HepG2 (cell line): ENCODE data around the gene MYO16. TPM values are rescaled to one million over a fixed set of nuclear protein-coding genes. Genes with fewer than 3 reads are reported as not detected.

Experiments
- ATAC-seq: fragments of 200-7000 bp; cut with Tn5 transposase; 3 replicates; pipeline ENCODE4 v1.9.1; 2020; ENCODE audit warnings: mild to moderate bottlenecking, moderate library complexity
- BruUV-seq: library from RNA; stranded (reverse); fragments of 400-500 nt; replicated peaks from 2 replicates; lab custom pipeline; 2021; lab: Mats Ljungman, UMichigan
- CTCF ChIA-PET: fragments of 300-600 bp; formaldehyde crosslinking; extraction: SDS; loops from one replicate; lab custom pipeline; 2021; ENCODE audit warnings: low total read pairs, inconsistent platforms, low intra/inter-chr PET ratio; lab: Yijun Ruan, JAX
- POLR2A ChIA-PET: fragments of 350-600 bp; sonication (Branson Sonifier 250); formaldehyde crosslinking; loops from one replicate; lab custom pipeline; 2020; ENCODE audit warnings: antibody characterized with exemption, inconsistent platforms; lab: Yijun Ruan, JAX
- DNase-seq: peaks from one replicate; pipeline ENCODE4 v3.0.0-alpha.2; 2015; ENCODE audit warnings: low spot score
- FAIRE-seq: peaks from 3 replicates; lab custom pipeline; 2011; peaks lifted over from hg19 to GRCh38; lab: Jason Lieb, UNC
- H2AFZ ChIP-seq: one replicate; pipeline ENCODE4 v1.6.1; 2011; ENCODE audit warnings: low read length, inconsistent platforms
- H3K27ac ChIP-seq: fragments of 300-600 bp; 3 replicates; pipeline ENCODE4 v1.8.0; 2011; ENCODE audit warnings: mixed run types, mild to moderate bottlenecking, mixed read lengths, low read length, inconsistent platforms; ENCODE audit not compliant: insufficient read depth; ENCODE audit errors: extremely low read length
- H3K27me3 ChIP-seq, 2 experiments: fragments of 200-600 bp in 1 of 2; 2 replicates in 1 of 2; 3 replicates in 1 of 2; pipeline versions ENCODE4 v1.6.0 to v1.8.0; 2011; ENCODE audit warnings: low read length in 2 of 2, mild to moderate bottlenecking in 2 of 2, moderate library complexity in 2 of 2, inconsistent platforms in 1 of 2; ENCODE audit not compliant: insufficient read depth in 2 of 2, control insufficient read depth in 1 of 2
- H3K36me3 ChIP-seq, 2 experiments: fragments of 200-600 bp in 1 of 2; replicated peaks in 1 of 2; 2 replicates in 1 of 2; 3 replicates in 1 of 2; pipeline versions ENCODE4 v1.5.1 to v1.8.0; 2011; ENCODE audit warnings: low read length in 2 of 2, inconsistent platforms in 1 of 2; ENCODE audit not compliant: insufficient read depth in 2 of 2, control insufficient read depth in 1 of 2
- H3K4me1 ChIP-seq: 2 replicates; pipeline ENCODE4 v1.5.1; 2012; ENCODE audit warnings: low read length, inconsistent platforms; ENCODE audit not compliant: insufficient read depth
- H3K4me2 ChIP-seq: 2 replicates; pipeline ENCODE4 v1.6.0; 2011; ENCODE audit warnings: low read depth, low read length, inconsistent platforms
- H3K4me3 ChIP-seq, 3 experiments: fragments of 200-600 bp in 1 of 3; sonication (generic), shearing (Covaris generic) in 1 of 3; replicated peaks in 1 of 3; 2 replicates each; pipeline ENCODE4 v1.5.1; 2011 to 2016; ENCODE audit warnings: low read length in 3 of 3, inconsistent platforms in 2 of 3, low read depth in 2 of 3, mild to moderate bottlenecking in 2 of 3, control low read depth in 1 of 3, mixed read lengths in 1 of 3; ENCODE audit not compliant: insufficient read depth in 1 of 3
- H3K79me2 ChIP-seq: one replicate; pipeline ENCODE4 v1.6.1; 2011; ENCODE audit warnings: low read length, inconsistent platforms; ENCODE audit not compliant: insufficient read depth
- H3K9ac ChIP-seq: 2 replicates; pipeline ENCODE4 v1.6.0; 2011; ENCODE audit warnings: mild to moderate bottlenecking, low read depth, low read length, inconsistent platforms; ENCODE audit not compliant: insufficient read depth
- H3K9me3 ChIP-seq: 2 replicates; pipeline ENCODE4 v1.5.1; 2012; ENCODE audit warnings: mild to moderate bottlenecking, low read length
- H4K20me1 ChIP-seq: 2 replicates; pipeline ENCODE4 v1.6.0; 2011; ENCODE audit warnings: inconsistent platforms, mild to moderate bottlenecking, low read length, moderate library complexity; ENCODE audit not compliant: insufficient read depth
- DNMT3B ChIP-seq: conservative IDR thresholded peaks from 2 replicates; pipeline ENCODE4 v1.6.1; 2016; ENCODE audit warnings: missing biosample characterization, control low read depth
- MXI1 ChIP-seq: IDR thresholded peaks from 3 replicates; pipeline ENCODE4 v1.6.1; 2012; ENCODE audit warnings: low read depth, low read length, inconsistent platforms, borderline replicate concordance
- PLSCR1 ChIP-seq: sonication (generic); formaldehyde crosslinking; IDR thresholded peaks from 2 replicates; pipeline ENCODE4 v1.5.0; 2020; ENCODE audit warnings: missing genetic modification reagents, mild to moderate bottlenecking, borderline replicate concordance
- SAP130 ChIP-seq: IDR thresholded peaks from 2 replicates; pipeline ENCODE4 v1.6.1; 2016; ENCODE audit warnings: low read depth
- ZNF512 ChIP-seq: sonication (generic); formaldehyde crosslinking; IDR thresholded peaks from 2 replicates; pipeline ENCODE4 v1.4.0; 2020; ENCODE audit warnings: mild to moderate bottlenecking, missing genetic modification reagents
- ZNF746 ChIP-seq: sonication (generic); formaldehyde crosslinking; IDR thresholded peaks from 2 replicates; pipeline ENCODE4 v1.8.0; 2022; ENCODE audit warnings: mild to moderate bottlenecking, missing genetic modification reagents
- WGBS: methylation state at CpG from one replicate; pipeline ENCODE4 v1.1.6; 2017; ENCODE audit warnings: low lambda C conversion rate; 5-methylcytosine and 5-hydroxymethylcytosine counted together
- in situ Hi-C: cut with HindIII; loops from 2 replicates; pipeline ENCODE4 v1.10.0; 2017; ENCODE audit warnings: low pct_unique_long_range_greater_than_20kb; ENCODE audit not compliant: extremely low pct_ligation_motif_present
- intact Hi-C: fragments of 100-400 bp; cut with micrococcal nuclease; formaldehyde crosslinking; loops from one replicate; pipeline ENCODE4 v1.10.0; 2022; ENCODE audit not compliant: unreplicated experiment
- polyA plus RNA-seq, 8 experiments: library from polyadenylated mRNA; depleted of rRNA in 3 of 8; stranded (reverse) in 7 of 8; unstranded in 1 of 8; fragments of >200 nt; fragmentation: Illumina TruSeq in 4 of 8; extraction: Trizol in 4 of 8; gene quantifications; 2 replicates each; pipeline versions ENCODE4 v1.2.1 to v1.2.3, GENCODE V29; 2011 to 2016; ENCODE audit warnings: low read depth in 4 of 8, missing spikeins in 1 of 8, mixed read lengths in 1 of 8; ENCODE audit not compliant: insufficient read depth in 1 of 8
- total RNA-seq, 5 experiments: library from RNA; depleted of rRNA; stranded (reverse); fragments of >200 nt; fragmentation: Illumina TruSeq; extraction: Trizol; gene quantifications; 2 replicates each; pipeline ENCODE4 v1.2.3, GENCODE V29; 2016; ENCODE audit warnings: low read depth in 1 of 5
- TF ChIP-seq, protein P1 (sequence below): sonication (generic); formaldehyde crosslinking; IDR thresholded peaks from 2 replicates; pipeline ENCODE4 v1.5.1; 2020; ENCODE audit warnings: missing genetic modification reagents, mild to moderate bottlenecking, borderline replicate concordance
- TF ChIP-seq, protein P2 (sequence below): sonication (generic); formaldehyde crosslinking; IDR thresholded peaks from 2 replicates; pipeline ENCODE4 v1.8.1; 2023; ENCODE audit warnings: missing genetic modification reagents, inconsistent platforms, borderline replicate concordance
- TF ChIP-seq, protein P3 (sequence below): sonication (generic); formaldehyde crosslinking; IDR thresholded peaks from 2 replicates; pipeline ENCODE4 v1.5.0; 2020; ENCODE audit warnings: missing genetic modification reagents
- TF ChIP-seq, protein P4 (sequence below): sonication (generic); formaldehyde crosslinking; IDR thresholded peaks from 2 replicates; pipeline ENCODE4 v1.5.0; 2020; ENCODE audit warnings: mild to moderate bottlenecking, missing genetic modification reagents, borderline replicate concordance
- TF ChIP-seq, protein P5 (sequence below): sonication (generic); formaldehyde crosslinking; IDR thresholded peaks from 2 replicates; pipeline ENCODE4 v1.5.1; 2020; ENCODE audit warnings: missing genetic modification reagents, mild to moderate bottlenecking, borderline replicate concordance

The MYO16 gene
- total and polyA plus RNA-seq, 2 of the 13 experiments (the other 11 are each of a cell fraction or from before 2014, with no cell fraction given) = not detected

- H2AFZ ChIP-seq = no peak overlapping the region
- ChIA-PET POLR2A (no interaction called here), CTCF (no interaction called here)
- no peak overlapping the region for H3K9ac ChIP-seq
- no peak overlapping the region for H3K4me2 ChIP-seq
- H3K27me3 ChIP-seq = no peaks in the 10 kb centered on the region
- no peak for DNase-seq
- FAIRE-seq = no peak
- intact Hi-C loops (no loop called here), in situ Hi-C loops (no loop called here)
- WGBS = 12% methylated on average over 8 of the region's 8 CpGs
- peaks cover 12% of the 10 kb centered on the region; the same call in 1 of the 2 replicates for H3K9me3 ChIP-seq
- H3K79me2 ChIP-seq = no peaks in the 10 kb centered on the region
- H3K4me1 ChIP-seq = no peaks in the 10 kb centered on the region
- no peak overlapping the region for H3K27ac ChIP-seq
- no peaks in the 10 kb centered on the region for H4K20me1 ChIP-seq
- no peak for ATAC-seq
- no TSS peak for BruUV-seq
- no peak overlapping the region for H3K4me3 ChIP-seq
- H3K36me3 ChIP-seq = no peaks in the 10 kb centered on the region
- TF ChIP-seq, protein P1, sequence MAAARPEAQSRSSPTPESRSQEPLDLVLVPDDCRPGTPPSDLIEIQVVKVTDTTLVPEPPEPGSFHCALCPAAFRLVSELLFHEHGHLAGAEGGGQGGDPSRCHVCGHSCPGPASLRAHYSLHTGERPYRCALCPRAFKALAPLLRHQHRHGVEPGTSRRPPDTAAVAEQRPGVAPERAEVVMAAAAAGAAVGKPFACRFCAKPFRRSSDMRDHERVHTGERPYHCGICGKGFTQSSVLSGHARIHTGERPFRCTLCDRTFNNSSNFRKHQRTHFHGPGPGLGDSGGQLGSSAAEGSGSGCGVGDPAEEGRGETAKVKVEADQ (CRISPR knock-in tag) = no peak
- TF ChIP-seq, protein P2, sequence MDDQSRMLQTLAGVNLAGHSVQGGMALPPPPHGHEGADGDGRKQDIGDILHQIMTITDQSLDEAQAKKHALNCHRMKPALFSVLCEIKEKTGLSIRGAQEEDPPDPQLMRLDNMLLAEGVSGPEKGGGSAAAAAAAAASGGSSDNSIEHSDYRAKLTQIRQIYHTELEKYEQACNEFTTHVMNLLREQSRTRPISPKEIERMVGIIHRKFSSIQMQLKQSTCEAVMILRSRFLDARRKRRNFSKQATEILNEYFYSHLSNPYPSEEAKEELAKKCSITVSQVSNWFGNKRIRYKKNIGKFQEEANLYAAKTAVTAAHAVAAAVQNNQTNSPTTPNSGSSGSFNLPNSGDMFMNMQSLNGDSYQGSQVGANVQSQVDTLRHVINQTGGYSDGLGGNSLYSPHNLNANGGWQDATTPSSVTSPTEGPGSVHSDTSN (CRISPR knock-in tag) = no peak
- TF ChIP-seq, protein P3, sequence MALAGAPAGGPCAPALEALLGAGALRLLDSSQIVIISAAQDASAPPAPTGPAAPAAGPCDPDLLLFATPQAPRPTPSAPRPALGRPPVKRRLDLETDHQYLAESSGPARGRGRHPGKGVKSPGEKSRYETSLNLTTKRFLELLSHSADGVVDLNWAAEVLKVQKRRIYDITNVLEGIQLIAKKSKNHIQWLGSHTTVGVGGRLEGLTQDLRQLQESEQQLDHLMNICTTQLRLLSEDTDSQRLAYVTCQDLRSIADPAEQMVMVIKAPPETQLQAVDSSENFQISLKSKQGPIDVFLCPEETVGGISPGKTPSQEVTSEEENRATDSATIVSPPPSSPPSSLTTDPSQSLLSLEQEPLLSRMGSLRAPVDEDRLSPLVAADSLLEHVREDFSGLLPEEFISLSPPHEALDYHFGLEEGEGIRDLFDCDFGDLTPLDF (CRISPR knock-in tag) = no peak
- TF ChIP-seq DNMT3B (no peak), PLSCR1 (CRISPR knock-in tag) (no peak), ZNF746 (CRISPR knock-in tag) (no peak), MXI1 (no peak), ZNF512 (no peak), SAP130 (CRISPR knock-in tag) (no peak)
- TF ChIP-seq, protein P4, sequence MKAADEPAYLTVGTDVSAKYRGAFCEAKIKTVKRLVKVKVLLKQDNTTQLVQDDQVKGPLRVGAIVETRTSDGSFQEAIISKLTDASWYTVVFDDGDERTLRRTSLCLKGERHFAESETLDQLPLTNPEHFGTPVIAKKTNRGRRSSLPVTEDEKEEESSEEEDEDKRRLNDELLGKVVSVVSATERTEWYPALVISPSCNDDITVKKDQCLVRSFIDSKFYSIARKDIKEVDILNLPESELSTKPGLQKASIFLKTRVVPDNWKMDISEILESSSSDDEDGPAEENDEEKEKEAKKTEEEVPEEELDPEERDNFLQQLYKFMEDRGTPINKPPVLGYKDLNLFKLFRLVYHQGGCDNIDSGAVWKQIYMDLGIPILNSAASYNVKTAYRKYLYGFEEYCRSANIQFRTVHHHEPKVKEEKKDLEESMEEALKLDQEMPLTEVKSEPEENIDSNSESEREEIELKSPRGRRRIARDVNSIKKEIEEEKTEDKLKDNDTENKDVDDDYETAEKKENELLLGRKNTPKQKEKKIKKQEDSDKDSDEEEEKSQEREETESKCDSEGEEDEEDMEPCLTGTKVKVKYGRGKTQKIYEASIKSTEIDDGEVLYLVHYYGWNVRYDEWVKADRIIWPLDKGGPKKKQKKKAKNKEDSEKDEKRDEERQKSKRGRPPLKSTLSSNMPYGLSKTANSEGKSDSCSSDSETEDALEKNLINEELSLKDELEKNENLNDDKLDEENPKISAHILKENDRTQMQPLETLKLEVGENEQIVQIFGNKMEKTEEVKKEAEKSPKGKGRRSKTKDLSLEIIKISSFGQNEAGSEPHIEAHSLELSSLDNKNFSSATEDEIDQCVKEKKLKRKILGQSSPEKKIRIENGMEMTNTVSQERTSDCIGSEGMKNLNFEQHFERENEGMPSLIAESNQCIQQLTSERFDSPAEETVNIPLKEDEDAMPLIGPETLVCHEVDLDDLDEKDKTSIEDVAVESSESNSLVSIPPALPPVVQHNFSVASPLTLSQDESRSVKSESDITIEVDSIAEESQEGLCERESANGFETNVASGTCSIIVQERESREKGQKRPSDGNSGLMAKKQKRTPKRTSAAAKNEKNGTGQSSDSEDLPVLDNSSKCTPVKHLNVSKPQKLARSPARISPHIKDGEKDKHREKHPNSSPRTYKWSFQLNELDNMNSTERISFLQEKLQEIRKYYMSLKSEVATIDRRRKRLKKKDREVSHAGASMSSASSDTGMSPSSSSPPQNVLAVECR (CRISPR knock-in tag) = no peak
- TF ChIP-seq, protein P5, sequence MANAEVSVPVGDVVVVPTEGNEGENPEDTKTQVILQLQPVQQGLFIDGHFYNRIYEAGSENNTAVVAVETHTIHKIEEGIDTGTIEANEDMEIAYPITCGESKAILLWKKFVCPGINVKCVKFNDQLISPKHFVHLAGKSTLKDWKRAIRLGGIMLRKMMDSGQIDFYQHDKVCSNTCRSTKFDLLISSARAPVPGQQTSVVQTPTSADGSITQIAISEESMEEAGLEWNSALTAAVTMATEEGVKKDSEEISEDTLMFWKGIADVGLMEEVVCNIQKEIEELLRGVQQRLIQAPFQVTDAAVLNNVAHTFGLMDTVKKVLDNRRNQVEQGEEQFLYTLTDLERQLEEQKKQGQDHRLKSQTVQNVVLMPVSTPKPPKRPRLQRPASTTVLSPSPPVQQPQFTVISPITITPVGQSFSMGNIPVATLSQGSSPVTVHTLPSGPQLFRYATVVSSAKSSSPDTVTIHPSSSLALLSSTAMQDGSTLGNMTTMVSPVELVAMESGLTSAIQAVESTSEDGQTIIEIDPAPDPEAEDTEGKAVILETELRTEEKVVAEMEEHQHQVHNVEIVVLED (CRISPR knock-in tag) = no peak
Measured at GRCh38 chr13:108708921-108709320, 79.5 kb downstream of the MYO16 start.
